Measurements from ENCODE around the gene UBE2L3.
"Not testable (repeated sequence)": the region's sequence is repeated elsewhere in the genome, so short reads cannot be mapped to it uniquely, and the experiment has no call there.

GRCh38 chr22:21645513-21645912 is 78.0 kb downstream of the UBE2L3 start:
- TF ChIP-seq, protein P1, sequence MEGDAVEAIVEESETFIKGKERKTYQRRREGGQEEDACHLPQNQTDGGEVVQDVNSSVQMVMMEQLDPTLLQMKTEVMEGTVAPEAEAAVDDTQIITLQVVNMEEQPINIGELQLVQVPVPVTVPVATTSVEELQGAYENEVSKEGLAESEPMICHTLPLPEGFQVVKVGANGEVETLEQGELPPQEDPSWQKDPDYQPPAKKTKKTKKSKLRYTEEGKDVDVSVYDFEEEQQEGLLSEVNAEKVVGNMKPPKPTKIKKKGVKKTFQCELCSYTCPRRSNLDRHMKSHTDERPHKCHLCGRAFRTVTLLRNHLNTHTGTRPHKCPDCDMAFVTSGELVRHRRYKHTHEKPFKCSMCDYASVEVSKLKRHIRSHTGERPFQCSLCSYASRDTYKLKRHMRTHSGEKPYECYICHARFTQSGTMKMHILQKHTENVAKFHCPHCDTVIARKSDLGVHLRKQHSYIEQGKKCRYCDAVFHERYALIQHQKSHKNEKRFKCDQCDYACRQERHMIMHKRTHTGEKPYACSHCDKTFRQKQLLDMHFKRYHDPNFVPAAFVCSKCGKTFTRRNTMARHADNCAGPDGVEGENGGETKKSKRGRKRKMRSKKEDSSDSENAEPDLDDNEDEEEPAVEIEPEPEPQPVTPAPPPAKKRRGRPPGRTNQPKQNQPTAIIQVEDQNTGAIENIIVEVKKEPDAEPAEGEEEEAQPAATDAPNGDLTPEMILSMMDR (IDR thresholded peaks at IDR 0.05), result not testable (repeated sequence)
- TF ChIP-seq EP300, POLR2AphosphoS5, POLR2A (IDR thresholded peaks at IDR 0.05): not testable (repeated sequence)

Data from stomach (tissue), 4 donors.